ENCODE measurements around the gene CD300A. TPM values are rescaled to one million over a fixed set of nuclear protein-coding genes. Genes with fewer than 3 reads are reported as not detected.

The CD300A gene
- total RNA-seq, 2 donors from 2014 or later = 3.9 to 7.2 TPM

Other genes starting within 250 kb of the CD300A start
- gene DNAI2, start 192.4 kb upstream of the CD300A start, total RNA-seq = 1 to 10 TPM; 1.4 TPM
- gene KIF19, start 140.4 kb upstream of the CD300A start, total RNA-seq = under 1 TPM in 1 of 2 donors, not detected in 1; 0.25 TPM
- gene BTBD17, start 104.8 kb upstream of the CD300A start, total RNA-seq = not detected
- not detected for gene GPR142, start 99.1 kb upstream of the CD300A start, total RNA-seq
- gene GPRC5C, start 34.5 kb upstream of the CD300A start, total RNA-seq = 1 to 10 TPM; 1.3 to 2.3 TPM
- not detected for gene CD300LB, start 64.8 kb downstream of the CD300A start, total RNA-seq
- under 1 TPM in 1 of 2 donors, not detected in 1; 0.16 TPM for gene CD300C, start 79.5 kb downstream of the CD300A start, total RNA-seq
- gene CD300H, start 100.9 kb downstream of the CD300A start, total RNA-seq = not detected
- under 1 TPM; 0.19 to 0.31 TPM for gene CD300LD, start 125.6 kb downstream of the CD300A start, total RNA-seq
- not detected for gene CD300E, start 157.1 kb downstream of the CD300A start, total RNA-seq
- gene CD300LF, start 246.3 kb downstream of the CD300A start, total RNA-seq = not detected

Measured in activated T-cell treated with anti-CD3 and anti-CD28 coated beads, Interleukin-2, amount 50 U/mL, for 72 hours (primary cell).